Endothelial cell (in vitro differentiated cells): Measurements from ENCODE around the gene DHRS9. TPM values are rescaled to one million over a fixed set of nuclear protein-coding genes. Genes with fewer than 3 reads are reported as not detected.

ENCODE experiments used
- DNase-seq: peaks from one replicate; pipeline ENCODE4 v3.0.0; 2021; ENCODE audit warnings: low spot score
- H3K27ac Mint-ChIP-seq: one replicate; pipeline ENCODE4 v1.8.0; 2021; ENCODE audit warnings: mixed read lengths, inconsistent platforms; ENCODE audit not compliant: unreplicated experiment
- H3K27me3 Mint-ChIP-seq: one replicate; pipeline ENCODE4 v1.8.0; 2021; ENCODE audit warnings: mild to moderate bottlenecking, moderate library complexity, mixed read lengths, inconsistent platforms; ENCODE audit not compliant: unreplicated experiment
- H3K36me3 Mint-ChIP-seq: one replicate; pipeline ENCODE4 v1.8.0; 2021; ENCODE audit warnings: mild to moderate bottlenecking, low read depth, mixed read lengths, inconsistent platforms; ENCODE audit not compliant: unreplicated experiment
- H3K4me1 Mint-ChIP-seq: one replicate; pipeline ENCODE4 v1.8.0; 2021; ENCODE audit warnings: mild to moderate bottlenecking, mixed read lengths, inconsistent platforms; ENCODE audit not compliant: unreplicated experiment
- H3K4me3 Mint-ChIP-seq: one replicate; pipeline ENCODE4 v1.8.0; 2021; ENCODE audit warnings: mild to moderate bottlenecking, mixed read lengths, inconsistent platforms; ENCODE audit not compliant: unreplicated experiment
- H3K9me3 Mint-ChIP-seq: one replicate; pipeline ENCODE4 v1.8.0; 2021; ENCODE audit warnings: mixed read lengths, inconsistent platforms; ENCODE audit not compliant: unreplicated experiment
- long read RNA-seq: library from polyadenylated mRNA; unstranded; transcript quantifications from one replicate; pipeline ENCODE4 v2.0.0, GENCODE V29; 2020; ENCODE audit not compliant: unreplicated experiment
- total RNA-seq: library from RNA; stranded (reverse); fragmentation: NEBNext Ultra II Directional; extraction: Animal tissue kit (Norgen Biotek cat#: 25700); gene quantifications from one replicate; pipeline ENCODE4 v1.2.1, GENCODE V29; 2021; ENCODE audit not compliant: unreplicated experiment
- TF ChIP-seq, protein P1 (sequence below): fragments of 200-600 bp; sonication (generic); IDR thresholded peaks from one replicate; pipeline ENCODE4 v1.5.0; 2021; ENCODE audit warnings: antibody characterized with exemption; ENCODE audit not compliant: unreplicated experiment

DHRS9 gene
- total RNA-seq: not detected
- long read RNA-seq: 0 reads

GRCh38 chr2:169069341-169069740 lies at the start of gene DHRS9:
Gene DHRS9 (plus strand): TSS chr2:169069563. CDS start chr2:169081582, 12,019 bp downstream.
- Mint-ChIP-seq H3K27me3 (no peaks in the 10 kb centered on the region), H3K4me3 (no peak within 1 kb of the TSS)

DNA sequence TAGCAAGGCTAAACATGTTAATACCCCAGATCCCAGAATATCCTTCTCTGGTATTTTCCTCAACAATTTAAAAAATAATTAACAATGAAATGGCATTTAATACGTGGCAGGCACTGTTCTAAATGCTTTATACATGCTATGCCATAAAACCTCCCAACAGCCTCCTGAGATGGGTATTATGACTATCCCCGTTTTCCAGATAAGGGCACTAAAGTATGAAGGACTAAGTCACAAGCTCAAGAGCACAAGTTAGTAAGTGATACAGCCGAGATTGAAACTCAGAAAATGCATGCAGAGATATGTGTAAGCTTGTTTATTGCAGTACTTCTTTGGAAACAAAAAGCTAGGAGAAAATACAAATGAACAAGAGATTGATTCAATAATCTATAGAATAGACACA lies 46.2 kb upstream of the DHRS9 start:
- H3K4me3 Mint-ChIP-seq: no peak overlapping the region

More at GRCh38 chr2:169069341-169069740, at the start of gene DHRS9:
- Mint-ChIP-seq H3K9me3 (no peaks in the 10 kb centered on the region), H3K27ac (no peak within 1 kb of the TSS), H3K4me1 (no peaks in the 10 kb centered on the region), H3K36me3 (no peaks in the 10 kb centered on the region)
- DNase-seq: no peak
- TF ChIP-seq, protein P1, sequence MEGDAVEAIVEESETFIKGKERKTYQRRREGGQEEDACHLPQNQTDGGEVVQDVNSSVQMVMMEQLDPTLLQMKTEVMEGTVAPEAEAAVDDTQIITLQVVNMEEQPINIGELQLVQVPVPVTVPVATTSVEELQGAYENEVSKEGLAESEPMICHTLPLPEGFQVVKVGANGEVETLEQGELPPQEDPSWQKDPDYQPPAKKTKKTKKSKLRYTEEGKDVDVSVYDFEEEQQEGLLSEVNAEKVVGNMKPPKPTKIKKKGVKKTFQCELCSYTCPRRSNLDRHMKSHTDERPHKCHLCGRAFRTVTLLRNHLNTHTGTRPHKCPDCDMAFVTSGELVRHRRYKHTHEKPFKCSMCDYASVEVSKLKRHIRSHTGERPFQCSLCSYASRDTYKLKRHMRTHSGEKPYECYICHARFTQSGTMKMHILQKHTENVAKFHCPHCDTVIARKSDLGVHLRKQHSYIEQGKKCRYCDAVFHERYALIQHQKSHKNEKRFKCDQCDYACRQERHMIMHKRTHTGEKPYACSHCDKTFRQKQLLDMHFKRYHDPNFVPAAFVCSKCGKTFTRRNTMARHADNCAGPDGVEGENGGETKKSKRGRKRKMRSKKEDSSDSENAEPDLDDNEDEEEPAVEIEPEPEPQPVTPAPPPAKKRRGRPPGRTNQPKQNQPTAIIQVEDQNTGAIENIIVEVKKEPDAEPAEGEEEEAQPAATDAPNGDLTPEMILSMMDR: no peak

GRCh38 chr2:169026056-169026455 lies 43.3 kb upstream of the DHRS9 start:
- TF ChIP-seq, protein P1: no peak
- Mint-ChIP-seq H3K9me3 (no peaks in the 10 kb centered on the region), H3K4me1 (no peaks in the 10 kb centered on the region), H3K36me3 (no peaks in the 10 kb centered on the region), H3K27me3 (no peaks in the 10 kb centered on the region), H3K27ac (no peak overlapping the region), H3K4me3 (no peak overlapping the region)
- DNase-seq: no peak

More for the DNA sequence above, 46.2 kb upstream of the DHRS9 start:
- no peaks in the 10 kb centered on the region for H3K4me1 Mint-ChIP-seq
- no peaks in the 10 kb centered on the region for H3K27me3 Mint-ChIP-seq
- TF ChIP-seq, protein P1: no peak
- no peak for DNase-seq
- H3K9me3 Mint-ChIP-seq: no peaks in the 10 kb centered on the region
- H3K27ac Mint-ChIP-seq: no peak overlapping the region
- no peaks in the 10 kb centered on the region for H3K36me3 Mint-ChIP-seq

GRCh38 chr2:169027234-169027633 lies 42.1 kb upstream of the DHRS9 start:
- TF ChIP-seq, protein P1: no peak
- H3K27ac Mint-ChIP-seq: no peak overlapping the region
- H3K4me3 Mint-ChIP-seq: no peak overlapping the region
- DNase-seq: no peak
- H3K36me3 Mint-ChIP-seq: no peaks in the 10 kb centered on the region
- no peaks in the 10 kb centered on the region for H3K9me3 Mint-ChIP-seq
- no peaks in the 10 kb centered on the region for H3K27me3 Mint-ChIP-seq
- H3K4me1 Mint-ChIP-seq: no peaks in the 10 kb centered on the region

DNA sequence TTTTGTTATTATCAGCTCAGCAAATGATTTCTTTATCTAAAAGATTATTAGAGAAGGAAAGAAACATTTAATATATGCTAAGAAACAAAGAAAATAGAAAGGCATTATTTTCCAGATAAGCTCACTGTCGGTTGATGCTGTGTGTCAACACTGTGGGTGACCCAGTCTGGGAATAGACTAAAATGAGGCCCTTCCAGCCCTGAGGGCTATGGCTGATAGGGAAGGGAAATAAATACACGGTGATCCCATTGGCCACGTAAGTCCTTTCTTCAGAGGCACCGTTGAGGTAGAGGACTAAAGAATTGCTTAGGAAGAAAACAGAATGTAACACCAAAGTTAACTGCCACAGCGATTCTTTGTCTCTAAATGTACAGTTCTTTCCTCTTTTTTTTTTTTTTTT lies 40.0 kb upstream of the DHRS9 start:
- no peaks in the 10 kb centered on the region for H3K27me3 Mint-ChIP-seq
- H3K27ac Mint-ChIP-seq: no peak overlapping the region
- DNase-seq: no peak
- no peaks in the 10 kb centered on the region for H3K9me3 Mint-ChIP-seq
- H3K4me3 Mint-ChIP-seq: no peak overlapping the region
- H3K36me3 Mint-ChIP-seq: no peaks in the 10 kb centered on the region
- TF ChIP-seq, protein P1: no peak
- H3K4me1 Mint-ChIP-seq: no peaks in the 10 kb centered on the region
